ENCODE measurements around the gene OTOGL.
"Not testable (repeated sequence)": the region's sequence is repeated elsewhere in the genome, so short reads cannot be mapped to it uniquely, and the experiment has no call there.

OTOGL gene

DNA sequence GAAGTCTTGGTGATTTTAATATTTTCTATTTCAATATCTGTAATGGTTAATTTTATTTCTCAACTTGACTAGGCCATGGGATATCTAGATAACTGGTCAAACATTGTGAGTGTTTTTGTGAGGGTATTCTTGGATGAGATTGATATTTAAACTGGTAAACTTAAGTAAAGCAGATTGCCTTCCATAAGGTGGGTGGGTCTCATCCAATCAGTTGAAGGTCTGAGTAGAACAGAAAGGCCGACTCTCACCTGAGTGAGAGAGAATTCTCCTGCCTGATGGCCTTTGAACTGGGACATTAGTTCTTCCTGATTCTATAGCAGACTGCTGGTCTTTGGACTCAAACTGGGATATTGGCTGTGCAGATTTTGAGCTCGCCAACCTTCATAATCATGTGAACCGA lies 36.3 kb downstream of the OTOGL start:
- DNase-seq: no peak

GRCh38 chr12:80140005-80140404 lies 40.7 kb downstream of the OTOGL start:
- DNase-seq: no peak

DNA sequence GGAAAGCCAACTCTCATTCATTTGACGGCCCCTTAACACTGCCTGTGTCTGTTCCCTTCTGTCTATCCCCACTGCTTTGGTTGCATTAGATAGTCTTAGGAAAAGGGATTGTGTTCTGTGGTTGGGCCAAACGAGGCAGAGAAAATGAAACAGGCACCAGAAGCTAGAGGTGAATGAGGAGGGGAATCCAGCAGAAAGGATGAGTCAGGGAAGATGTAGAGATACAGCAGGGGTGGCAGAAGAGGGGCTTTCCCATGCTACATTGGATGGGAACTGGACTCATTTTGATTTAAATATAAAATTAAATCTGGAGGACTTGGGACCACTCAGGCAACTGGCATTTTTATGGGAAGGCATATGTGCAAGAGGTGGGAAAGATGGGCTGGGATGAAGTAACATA lies 43.3 kb downstream of the OTOGL start:
- DNase-seq: no peak

DNA sequence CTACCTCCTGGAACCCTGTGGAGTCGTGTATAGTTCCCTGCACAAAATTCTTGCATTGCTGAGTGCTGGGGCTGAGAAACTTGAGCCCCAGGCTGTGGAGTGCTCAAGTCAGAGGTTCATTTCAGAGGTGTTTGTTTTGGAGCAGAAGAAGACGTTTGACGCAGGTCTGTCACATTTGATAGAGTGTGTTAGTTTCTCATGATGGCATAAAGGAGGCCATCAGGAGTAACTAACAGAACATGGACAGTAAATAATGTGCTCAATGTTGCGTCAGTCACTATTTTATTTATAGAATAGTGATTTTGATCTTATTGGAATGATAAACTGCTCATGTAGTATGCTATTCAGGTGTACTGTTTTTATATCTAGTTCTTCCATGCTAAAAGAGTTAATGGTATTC lies 44.2 kb downstream of the OTOGL start:
- DNase-seq: no peak

GRCh38 chr12:80149547-80150313 lies 50.4 kb downstream of the OTOGL start:
- not testable (repeated sequence) for DNase-seq

DNA sequence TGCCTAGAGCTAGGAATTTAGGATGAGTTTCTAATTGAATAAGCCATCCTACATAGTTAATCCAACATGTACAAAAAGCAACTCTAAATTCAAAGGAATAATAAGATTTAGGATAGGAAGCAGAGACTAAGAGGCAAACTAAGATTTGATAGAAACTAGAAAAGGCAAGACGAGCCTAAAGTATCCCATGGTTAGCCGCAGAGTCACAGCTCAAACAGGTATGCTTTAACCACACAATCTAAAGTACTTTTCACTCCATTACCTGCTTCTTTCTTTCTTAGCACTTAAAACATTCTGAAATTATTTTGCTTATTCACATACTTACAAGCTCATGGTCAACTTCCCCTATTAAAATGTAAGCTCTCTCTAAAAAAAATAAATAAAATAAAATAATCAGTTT lies 51.8 kb downstream of the OTOGL start:
- DNase-seq: no peak

GRCh38 chr12:80154261-80154660 lies 54.9 kb downstream of the OTOGL start:
- DNase-seq: no peak

- DNase-seq: no peak
Observed at GRCh38 chr12:80156306-80156705, 57.0 kb downstream of the OTOGL start.

DNA sequence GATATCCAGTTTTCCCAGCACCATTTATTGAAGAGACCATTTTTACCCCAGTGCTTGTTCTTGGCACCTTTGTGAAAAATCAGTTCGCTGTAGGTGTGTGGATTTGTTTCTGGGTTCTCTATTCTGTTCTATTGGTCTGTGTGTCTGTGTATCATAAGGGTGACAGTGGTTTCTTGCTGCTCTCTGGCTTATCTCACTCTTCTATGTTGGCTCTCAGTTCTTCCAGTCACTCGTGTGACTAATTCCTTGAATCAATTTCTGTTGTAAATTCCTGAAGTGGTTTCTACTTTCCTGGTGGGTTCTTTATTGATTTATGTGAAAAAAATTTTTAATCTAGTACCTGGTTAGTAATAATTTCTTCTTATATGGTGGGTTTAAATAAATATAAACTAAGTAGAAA lies 58.3 kb downstream of the OTOGL start:
- DNase-seq: no peak

DNA sequence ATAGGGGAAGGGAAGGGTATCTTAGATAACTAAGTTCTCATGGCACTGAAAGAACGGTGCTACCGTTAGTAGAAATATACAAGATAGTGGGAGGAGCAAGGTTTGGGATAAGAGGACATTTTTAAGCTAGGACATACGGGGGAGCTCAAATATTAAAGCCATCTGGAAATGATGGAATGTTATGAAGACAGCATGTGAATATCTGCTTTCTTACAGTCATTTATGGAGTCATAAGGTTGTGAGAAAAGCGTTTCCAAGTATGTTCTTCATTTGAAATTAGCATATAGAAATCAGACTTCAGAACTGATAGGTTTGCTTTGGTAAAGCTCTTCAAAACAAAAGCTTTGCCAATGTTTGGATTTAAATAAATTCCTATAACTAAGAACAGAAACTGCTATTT lies 62.3 kb downstream of the OTOGL start:
- no peak for DNase-seq

- DNase-seq: no peak
Observed at GRCh38 chr12:80162177-80162576, 62.8 kb downstream of the OTOGL start.

DNA sequence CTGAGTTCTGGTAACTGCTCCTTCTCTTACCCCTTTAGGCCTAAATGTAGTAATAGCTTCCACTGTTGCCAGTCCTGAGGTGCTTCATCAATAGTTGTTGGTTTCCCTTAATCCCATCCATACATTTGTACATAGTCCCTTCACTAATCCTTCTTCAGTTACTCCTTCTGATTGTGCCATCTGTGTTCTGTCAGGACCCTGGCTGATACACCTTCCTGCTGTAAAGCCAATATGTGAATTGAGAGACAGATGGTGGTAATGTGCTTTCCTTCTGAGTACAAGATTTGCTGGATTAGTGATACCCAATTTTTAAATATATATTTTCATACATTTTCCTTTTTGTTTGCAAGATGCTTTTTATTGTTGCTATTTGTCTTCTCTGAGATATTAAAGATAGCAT lies 66.4 kb downstream of the OTOGL start:
- DNase-seq: no peak

- no peak for DNase-seq
Observed at GRCh38 chr12:80166751-80167150, 67.4 kb downstream of the OTOGL start.

GRCh38 chr12:80168936-80169335 lies 69.6 kb downstream of the OTOGL start:
- no peak for DNase-seq

- no peak for DNase-seq
Observed at GRCh38 chr12:80170915-80171314, 71.6 kb downstream of the OTOGL start.

DNA sequence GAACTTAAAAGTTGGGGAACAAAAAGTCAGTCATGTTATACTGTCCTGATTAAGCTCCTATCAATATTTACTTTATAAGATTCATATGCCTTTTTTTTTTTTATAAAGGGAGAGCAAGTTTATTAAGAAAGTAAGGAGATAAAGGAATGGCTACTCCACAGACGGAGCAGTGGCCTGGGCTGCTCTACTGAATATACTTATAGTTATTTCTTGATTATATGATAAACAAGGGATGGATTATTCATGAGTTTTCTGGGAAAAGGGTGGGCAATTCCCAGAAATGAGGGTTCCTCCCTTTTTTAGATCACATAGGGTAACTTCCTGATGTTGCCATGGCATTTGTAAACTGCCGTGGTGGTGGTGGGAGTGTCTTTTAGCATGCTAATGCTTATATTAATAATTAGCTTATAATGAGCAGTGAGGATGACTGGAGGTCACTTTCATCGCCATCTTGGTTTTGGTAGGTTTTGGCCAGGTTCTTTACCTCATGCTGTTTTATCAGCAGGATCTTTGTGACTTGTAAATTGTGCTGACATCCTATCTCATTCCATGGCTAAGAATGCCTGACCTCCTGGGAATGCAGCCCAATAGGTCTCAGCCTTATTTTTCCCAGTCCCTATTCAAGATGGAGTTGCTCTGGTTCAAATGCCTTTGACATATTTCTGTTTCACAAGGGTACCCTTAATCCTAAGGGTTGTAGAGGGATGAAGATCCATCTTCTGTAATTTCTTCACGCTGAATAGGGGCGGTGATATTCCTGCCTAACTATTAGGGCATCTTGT lies 73.9 kb downstream of the OTOGL start:
- no peak for DNase-seq

GRCh38 chr12:80175307-80175930 lies 76.1 kb downstream of the OTOGL start:
- no peak for DNase-seq

DNA sequence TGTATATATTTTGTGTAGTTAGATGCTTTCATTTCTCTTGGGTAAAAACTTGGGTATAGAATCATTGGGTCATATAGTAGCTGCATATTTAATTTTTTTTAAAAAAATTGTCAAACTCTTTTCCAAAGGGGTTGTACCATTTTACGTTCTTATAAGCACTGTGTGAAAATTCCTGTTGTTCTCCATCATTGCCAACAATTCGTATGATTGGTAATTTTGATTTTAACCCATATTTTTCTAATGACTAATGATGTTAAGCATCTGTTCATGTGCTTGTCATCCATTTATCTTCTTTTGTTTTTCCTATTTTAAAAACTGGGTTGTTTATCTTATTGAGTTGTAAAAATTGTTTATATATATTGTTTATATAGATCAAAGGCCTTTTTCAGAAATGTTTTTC lies 77.4 kb downstream of the OTOGL start:
- DNase-seq: no peak

GRCh38 chr12:80178846-80179245 lies 79.5 kb downstream of the OTOGL start:
- DNase-seq: no peak

DNA sequence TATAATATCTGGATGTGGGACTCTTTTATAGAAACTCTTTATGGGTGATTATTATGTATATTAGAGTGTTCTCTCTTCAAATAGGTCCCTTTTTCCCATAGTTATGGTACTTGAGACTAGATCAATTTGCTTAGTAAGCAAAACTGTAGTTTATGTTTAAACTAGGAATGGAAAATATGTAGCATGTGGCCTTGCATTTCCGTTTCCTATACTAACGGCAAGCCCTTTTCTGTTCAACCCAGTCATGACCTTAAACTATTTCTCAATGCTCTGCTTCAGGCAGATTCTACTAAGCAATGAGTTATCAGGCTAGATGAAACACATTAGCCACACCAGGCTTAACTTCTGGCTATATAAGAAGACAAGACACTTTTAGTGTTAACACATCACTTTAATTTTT lies 84.6 kb downstream of the OTOGL start:
- DNase-seq: no peak

DNA sequence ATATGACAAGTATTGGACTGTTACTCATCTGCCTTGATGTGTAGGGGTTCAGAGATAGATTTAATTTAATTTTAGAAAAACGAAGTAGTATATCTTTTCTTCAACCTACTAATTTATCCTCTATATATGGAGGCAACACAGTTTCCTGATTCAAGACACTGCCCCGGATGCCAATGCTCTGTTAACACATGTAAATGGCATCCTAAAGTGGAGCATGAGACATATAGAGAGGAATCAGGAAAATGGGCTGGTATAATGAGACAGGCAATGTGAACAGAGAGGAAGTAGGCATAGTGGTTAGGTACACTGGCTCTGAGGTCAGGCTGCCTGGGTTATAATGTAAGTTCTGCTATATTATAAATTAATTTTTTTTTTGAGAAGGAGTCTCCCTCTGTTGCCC lies 85.6 kb downstream of the OTOGL start:
- DNase-seq: no peak

DNA sequence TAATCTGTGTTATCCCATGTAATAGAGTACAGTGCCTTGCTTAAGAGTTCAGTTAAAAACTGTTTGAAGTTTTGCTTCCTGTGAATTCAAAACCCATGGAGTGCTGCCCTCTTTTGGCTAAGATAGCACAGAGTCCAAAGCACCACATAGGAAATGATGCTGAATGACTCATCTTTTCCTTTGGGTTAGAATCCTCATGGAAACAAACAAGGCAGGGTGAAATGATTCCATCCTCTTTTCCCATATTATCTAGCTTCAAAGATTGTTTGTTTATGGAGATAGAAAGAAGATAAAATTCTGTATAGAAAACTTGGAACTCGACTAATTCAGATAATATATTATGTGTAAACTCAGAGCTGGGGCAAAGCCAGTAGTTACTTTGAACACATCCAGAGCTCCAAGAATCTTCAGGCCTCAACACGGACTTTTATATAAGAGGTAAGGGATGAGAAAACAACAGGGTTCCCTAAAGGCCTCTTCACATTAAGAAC lies 87.4 kb downstream of the OTOGL start:
- DNase-seq: peak; percentile 18

DNA sequence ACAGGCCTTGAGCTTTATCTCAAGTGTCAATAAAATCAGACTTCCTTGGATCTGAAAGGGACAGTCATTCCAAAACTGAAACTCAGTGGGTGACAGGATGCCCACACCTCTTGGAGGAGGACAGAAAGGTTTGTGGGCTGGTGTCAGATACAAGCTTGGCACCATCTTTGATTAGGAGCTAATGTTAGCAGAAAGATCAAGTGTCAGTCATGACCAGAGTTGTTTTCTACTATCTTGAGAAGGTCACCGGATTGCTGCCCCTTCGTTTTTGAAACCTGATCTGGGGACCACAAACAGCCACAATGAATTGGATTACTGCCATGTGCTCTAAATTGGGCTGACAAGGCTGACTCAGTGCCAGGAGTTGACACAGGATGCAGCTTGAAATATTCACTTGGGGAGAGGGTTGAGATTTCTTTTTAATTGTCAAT lies 88.3 kb downstream of the OTOGL start:
- DNase-seq: no peak

GRCh38 chr12:80188576-80188975 lies 89.2 kb downstream of the OTOGL start:
- no peak for DNase-seq

Data from stimulated activated CD4-positive, alpha-beta T cell treated with anti-CD3 and anti-CD28 coated beads, Interleukin-4, amount 100 ng/mL, for 24 hours (primary cell).